HG02970 (cell line): ENCODE results near the gene POLR1A.
"Not testable (repeated sequence)": the region's sequence is repeated elsewhere in the genome, so short reads cannot be mapped to it uniquely, and the experiment has no call there.

ENCODE experiments used
- ATAC-seq: cut with Tn5 transposase; IDR thresholded peaks from one replicate; pipeline ENCODE4 v1.9.1; 2021; ENCODE audit warnings: mild to moderate bottlenecking, moderate library complexity, moderate number of reproducible peaks; ENCODE audit not compliant: unreplicated experiment, low FRiP score

Gene POLR1A

DNA sequence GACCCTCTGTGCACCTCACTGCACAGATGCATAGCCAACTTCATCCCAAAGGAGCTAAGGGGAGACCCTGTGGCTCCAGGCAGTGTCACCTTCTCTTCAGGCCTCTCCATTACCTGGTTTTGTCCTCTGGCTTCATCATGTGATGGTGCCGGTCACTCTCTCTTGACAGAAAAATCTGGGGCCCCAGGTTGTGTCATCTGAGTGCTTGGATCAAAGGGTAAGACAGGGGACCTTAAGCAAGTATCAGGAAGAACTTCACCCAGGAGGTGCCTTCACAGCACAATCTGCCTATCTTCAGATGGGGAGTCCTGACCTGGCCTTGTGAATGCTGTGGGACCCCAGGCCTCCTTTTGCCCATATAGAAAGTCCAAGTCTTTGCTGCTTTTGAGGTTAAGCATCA lies 104.4 kb downstream of the POLR1A start:
- ATAC-seq: no peak

DNA sequence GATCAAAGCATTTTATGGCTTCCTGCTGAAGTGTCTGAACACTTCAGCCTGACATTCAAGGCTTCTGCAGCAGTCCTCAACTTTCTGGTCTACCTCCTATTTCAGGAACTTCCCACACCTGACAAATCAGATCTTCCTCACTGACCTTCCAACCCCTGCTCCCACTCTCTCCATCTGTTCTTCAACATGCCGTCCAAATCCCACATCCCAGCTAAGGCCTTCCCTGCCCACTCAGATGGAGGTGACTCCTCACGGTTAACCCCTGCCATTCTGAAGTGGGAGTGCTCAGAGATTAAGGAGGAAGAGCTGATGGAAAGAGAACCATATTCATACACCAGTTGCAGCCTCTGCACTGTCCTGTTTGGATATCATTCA lies 104.8 kb downstream of the POLR1A start:
- no peak for ATAC-seq

DNA sequence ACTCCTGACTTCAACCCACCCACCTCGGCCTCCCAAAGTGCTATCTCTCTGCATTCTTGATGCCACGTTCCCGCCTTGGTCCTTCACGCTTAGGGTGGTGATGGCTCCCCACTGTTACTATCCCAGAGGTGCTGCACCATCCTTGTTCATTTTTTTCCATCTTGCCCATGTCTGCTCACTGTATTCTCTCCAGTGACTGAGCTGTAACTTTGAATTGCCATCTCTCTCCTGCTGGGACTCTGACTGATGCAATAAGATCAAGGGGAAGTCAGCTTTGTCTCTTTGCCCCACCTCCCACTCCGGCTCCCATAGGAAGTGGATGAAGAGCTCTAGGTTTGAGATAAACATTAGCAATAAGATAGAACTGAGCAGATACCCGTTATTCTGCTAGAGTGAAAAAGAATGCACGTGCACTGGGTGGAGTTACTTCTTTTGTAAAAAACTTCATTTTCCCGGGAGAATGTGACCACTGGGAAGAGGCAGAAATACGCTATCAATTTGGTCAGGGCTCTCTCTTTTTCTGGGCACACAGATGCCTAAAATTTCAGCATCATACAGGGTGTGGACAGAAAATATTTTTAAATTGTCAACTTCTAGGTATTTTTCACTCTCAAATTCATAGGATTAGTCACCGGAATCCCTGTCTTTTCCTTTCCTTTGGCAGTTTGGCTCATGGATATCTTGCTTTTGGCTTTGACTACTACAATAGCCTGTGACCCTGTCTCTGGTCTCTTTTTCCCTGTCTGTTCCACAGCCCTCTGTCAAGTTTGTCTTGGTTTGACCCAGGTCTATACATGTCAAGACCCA lies 105.4 kb downstream of the POLR1A start:
- no peak for ATAC-seq

DNA sequence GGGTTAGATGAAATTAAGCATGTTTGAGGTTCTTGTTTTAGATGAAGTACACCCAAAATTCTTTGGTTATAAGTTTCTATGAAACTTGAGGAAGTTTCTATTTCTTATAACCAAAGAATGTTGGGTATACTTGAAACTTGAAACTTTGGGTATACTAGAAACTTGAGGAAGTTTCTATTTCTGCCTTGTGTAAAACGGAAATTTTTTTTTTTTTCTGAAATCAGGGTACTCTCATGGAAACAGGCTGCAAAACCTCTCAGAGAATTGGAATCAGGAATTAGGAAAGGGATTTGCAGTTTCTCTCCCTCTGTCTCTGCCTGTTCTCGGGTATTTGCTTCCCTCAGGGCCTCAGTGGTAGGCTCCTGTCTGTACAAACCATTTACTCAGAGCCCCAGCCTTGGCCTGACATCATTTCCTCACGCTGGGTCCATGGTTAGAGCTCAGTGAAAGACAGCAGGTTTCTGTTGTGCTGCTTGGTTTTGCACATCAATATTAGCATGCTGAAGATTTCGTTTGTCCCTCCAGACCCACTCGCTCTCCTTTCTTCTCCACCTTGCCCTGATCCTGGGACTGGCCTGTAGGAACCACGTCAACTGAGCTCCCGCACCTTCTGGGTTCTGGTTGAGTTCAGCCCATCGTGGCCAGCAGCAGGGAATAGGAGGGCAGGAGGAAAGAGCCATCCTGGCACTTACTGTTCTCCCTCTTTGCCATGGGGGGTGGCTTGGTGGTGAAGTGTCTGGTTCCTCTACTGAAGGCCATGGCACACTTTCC lies 106.4 kb downstream of the POLR1A start:
- no peak for ATAC-seq

DNA sequence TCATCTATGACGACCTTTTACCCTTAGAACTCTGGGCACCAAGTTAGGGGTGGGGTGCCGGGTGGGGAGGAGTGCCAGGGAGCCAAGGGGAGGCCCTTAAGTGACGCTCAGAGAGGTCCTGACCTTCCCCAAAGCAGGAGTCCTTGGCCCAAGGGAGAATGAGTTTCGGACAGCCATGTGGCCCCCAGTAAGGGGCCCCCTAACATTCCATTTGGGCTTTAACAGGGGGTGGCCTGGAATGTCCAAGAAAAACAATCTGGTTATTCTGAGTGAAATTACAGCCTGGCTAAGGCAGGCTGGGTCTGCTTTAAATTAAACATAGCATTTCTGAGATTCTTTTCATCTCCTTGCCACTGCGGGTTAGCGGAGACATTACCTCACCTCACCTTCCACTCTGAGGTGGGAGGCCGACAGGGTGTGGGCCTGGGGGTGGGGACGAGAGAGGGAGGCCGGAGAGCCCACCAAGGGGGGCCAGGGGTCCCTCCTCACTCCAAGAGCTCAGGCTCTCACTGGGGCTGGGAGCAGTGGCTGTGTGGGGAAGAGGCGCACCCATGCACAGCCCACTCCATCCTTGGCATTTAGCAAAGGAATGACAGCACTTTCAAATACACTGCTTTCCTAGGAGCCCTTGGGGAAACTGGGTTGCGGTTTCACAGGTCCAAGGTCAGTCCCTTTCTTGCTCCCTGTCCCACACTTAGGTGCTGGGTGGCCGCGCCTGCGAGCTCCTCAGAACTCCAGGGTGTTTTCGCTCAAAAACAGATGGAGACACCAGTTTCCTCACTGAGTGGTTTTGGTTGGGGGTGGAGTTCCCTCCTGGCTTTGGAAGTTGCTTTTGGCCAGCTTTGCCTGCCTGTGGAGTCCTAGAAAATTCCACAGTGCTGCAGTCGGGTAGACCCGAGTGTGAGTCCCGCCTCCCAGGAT lies 107.4 kb downstream of the POLR1A start:
- ATAC-seq: no peak

DNA sequence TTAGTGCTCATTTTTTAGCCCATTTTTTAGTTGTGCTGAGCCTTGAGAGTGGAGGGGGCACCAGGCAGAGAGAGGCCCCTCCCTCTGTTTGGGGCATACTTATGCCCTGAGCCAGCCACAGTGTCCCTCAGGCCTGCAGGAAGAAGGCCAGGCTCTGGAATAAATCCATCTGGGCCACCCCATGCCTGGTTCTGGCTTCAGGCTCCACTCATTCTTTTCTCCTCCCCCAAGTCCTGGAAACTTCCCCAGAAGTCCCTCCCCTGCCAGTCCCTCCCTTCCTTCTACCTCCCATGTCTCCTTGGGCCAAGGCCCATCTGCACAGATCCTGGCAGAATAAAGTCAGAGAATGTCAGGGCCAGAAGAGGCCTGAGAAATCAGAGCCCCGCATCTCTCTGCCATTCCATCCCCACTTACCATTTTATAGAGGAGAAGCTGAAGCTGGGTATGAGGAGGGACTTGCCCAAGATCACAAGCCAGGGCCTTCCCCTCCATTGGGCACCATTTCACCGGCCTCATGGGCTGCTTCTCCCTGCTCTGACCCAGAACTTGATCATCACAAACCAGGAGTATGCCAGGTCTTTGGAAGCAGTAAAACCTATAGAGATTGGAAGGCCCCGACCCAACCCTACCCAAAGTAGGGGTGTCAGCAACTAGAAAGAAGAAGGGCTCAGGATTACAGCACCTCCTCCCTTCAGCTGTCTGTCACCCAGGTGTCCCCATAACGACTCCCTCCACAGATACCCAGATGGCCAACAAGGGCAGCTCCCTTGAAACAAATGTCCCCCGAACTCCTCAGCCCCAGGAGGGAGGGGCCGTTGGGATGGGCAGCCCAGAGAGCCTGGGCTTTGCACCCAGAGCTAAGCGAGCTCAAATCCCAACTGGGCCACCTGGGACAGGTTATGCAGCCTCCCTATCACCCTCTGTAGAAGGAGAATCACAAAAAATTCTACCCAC lies 108.4 kb downstream of the POLR1A start:
- no peak for ATAC-seq

DNA sequence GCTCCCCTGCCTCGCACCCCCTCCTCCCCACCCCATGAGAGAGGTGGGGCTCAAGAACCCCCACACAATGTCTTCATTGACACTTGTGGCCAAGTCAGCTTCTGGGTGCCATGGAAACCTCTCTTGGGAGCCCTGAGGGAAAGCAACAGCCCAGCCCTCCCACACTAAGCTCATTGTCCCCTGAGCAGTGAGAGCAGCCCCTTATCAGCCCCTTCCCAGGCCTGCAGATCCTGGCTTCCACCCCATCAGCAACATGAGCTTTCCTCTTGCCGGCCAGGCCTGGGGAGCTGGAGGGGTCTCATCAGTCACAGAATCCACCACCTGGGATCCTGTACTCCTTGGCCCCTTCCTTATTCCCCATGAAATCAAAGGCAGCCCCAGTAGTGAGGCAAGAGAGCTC lies 109.1 kb downstream of the POLR1A start:
- no peak for ATAC-seq

DNA sequence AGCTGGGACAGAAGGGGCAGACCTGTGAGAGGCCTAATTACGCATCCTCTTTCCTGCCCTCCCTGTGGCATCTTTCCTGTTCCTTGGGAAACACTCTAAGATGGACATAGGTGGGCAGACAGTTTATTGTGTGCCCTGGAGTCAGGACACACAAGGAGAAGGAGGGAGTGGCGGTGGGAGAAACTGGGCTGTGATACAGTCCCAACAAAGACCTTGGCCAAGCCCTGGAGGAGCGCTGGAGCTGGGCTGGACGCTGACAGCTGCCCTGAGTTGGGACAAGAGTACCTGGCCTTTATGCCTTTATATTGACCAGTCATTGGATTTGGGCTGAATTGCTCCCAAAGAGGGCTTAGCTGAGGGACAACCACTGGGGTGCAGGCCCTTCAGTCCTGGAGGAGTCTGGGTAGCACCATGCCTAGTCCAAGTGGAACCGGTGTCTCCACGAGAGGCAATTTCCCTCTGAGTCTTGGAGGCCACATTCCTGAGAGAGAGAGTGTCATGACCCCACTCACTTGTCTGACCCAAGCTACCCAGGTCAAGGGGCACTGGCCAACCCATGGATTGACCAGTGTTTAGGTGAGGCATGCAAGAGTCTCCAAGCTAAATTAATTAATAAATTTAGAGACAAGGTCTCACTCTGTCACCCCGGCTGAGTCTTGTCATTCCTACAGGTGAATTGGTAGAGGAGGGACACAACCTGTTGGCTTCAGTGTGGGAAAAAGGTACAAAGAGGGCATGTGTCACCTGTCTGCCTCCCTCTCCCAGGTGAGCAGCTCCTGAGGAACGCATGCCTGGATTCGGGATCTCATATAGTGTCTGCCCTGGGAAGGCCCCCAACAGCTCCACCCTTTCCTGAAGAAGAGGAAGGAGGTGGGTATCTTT lies 109.8 kb downstream of the POLR1A start:
- no peak for ATAC-seq

DNA sequence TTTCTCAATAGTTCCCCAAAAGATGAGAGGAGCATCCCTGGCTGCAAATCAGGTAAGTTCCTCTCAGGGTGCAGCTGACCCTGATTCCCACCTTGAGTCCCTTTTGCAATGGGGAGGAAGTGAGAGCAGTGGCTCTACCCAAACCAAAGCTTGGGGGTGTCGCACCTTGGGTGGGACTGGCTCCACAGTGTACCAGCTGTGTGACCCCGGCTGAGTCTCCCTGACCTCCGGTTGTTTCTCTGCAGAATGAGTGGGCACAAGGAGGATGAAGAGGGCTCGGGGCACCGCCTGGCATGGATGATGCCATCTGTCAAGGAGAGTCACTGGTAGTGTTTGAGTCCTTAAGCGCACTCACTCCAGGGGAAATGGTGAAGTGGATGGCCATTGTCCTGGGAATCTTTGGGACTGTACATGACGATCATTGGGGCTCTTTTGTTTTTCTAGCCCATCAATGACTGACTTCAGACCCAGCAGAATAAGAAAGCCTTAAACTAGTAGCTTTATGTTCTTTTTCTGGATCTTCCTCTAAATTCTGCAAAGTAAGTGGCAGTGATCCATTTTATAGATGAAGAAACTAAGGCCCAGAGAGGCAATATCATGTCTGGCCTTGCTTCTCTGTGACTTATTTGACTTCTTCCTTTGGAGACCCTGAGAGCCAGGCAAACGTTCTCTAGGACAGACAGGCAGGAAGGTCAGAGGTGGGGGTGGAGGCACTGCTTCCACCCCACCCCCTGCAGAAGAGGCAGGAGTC lies 110.6 kb downstream of the POLR1A start:
- ATAC-seq: no peak

DNA sequence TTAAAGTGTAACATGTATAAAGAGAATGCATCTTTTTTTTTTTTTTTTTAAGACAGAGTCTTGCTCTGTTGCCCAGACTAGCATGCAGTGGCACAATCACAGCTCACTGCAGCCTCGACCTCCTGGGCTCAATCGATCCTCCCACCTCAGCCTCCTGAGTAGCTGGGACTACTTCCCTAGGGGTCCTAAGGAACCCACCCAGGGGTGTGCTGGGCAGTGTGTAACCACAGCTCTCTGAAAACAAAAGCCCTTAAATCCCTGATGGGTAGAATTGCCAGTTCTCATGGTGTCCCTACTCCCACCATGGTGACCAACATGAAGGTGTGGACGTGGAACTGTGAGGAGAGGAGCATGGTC lies 111.3 kb downstream of the POLR1A start:
- peak; percentile 7 for ATAC-seq

DNA sequence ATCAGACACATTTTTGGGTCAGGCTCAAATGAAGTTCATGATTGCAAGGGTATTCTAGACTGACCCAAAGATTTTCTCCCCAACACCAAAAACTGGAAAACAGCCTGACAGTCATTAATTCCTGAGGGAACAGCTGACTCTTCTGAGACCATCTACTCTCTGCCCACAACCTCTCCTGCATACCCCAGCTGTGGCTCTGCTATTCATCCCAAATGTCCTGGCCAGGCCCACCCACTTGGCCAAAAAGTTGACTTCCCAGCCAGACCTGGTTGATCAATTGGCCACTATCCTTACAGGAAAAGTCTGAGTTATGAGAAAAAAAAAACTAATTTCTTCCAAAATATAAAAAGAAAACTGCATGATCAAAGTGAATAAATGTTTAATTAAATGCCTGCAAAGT lies 113.1 kb downstream of the POLR1A start:
- ATAC-seq: no peak

DNA sequence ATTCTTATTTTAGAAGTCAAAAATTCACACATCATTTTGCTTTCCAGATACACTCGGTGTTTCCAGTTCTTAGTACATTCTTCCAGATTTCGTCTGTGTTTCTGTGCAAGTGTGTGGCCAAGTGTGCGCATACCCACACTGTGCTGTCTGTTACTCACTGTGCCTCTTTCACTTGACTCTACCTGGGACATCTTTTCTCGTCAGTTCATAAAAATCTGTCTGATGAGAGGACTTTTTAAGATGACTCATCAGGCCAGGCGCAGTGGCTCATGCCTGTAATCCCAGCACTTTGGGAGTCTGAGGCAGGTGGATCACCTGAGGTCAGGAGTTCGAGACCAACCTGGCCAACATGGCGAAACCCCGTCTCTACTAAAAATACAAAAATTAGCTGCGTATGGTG lies 113.6 kb downstream of the POLR1A start:
- not testable (repeated sequence) for ATAC-seq

DNA sequence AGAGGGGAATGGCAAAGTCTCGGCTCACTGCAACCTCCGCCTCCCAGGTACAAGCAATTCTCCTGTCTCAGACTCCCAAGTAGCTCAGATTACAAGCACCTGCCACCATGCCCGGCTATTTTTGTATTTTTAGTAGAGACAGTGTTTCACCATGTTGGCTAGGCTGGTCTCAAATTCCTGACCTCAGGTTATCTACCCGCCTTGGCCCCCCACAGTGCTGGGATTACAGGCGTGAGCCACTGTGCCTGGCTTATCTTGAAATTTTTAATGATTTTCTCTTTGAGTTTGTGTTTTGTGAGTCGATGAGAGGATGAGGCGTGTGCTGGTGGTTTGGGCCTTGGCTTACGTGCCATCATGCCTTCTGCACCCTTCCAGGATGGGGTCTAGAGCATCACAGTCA lies 115.6 kb downstream of the POLR1A start:
- no peak for ATAC-seq

DNA sequence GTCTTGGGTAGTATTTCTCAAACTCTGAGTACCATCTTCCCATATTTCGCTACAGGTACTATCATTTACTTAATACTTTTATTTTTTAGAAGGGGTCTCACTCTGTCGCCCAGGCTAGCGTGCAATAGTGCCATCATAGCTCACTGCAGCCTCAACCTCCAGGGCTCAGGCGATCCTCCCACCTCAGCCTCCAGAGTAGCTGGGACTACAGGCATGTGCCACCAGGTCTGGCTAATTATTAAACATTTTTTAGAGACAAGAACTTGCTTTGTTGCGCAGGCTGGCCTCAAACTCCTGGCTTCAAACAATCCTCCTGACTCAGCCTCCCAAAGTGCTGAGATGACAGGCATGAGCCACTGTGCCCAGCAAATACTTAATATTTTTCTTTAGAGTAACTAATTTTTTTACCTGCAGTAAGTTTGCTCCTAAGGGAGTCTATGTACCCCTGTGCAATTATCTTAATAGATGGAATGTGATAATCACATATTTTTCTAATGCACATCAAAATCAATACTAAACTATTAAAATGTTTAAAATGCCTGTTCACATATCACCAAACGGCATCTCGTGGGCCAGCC lies 116.3 kb downstream of the POLR1A start:
- ATAC-seq: no peak

DNA sequence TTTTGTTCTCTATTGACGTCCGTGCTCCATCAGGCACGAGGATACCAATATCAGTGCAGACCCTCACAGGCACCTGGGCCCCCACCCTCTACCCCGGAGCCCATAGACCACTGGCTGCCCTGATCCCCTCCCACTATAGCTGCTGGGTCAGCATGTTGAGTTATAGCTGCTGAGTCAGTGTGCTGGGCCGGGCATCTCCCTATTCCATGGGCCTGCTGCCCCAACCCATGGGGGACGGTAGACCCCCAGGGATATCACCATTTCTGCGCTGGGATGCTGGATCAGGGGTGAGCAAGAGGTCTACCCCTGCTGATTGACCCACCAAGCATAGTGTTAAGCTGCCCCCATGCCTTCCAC lies 116.8 kb downstream of the POLR1A start:
- ATAC-seq: no peak

DNA sequence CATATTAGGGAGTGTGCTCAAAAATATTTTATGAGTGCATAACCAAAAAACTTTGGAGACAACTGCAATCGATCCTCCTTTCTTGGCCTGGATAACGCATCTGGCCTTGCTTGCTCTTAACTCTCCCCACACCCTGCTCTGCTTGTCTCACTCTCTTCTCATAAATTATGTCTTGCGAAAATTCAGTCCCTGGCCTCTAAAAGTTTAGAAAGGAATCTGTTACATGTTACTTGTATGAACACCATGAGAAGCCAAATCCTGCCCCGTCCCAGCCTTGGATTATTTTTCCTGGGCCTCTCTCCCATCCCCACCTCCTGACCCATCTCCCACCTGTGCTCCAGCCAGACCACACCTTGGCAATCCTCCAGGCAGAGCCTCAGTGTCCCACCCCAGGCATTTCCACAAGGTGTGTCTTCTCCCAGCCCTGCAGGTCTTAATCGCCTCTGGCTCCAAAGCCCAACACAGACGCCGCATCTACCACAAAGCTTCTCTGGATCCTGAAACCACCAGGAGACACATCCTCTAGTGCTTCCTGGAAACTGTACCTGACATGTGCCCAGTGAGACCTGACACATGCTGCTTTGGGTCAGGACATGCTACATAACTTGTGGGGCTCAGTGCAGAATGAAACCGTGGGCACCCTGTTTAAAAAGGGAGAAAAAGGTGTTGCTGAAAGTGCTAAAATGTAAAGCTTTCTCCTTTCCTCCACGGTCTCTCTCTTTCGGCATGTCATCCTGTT lies 117.3 kb downstream of the POLR1A start:
- no peak for ATAC-seq
